PC-9 (cell line): ENCODE data around the gene CDH11. TPM values are rescaled to one million over a fixed set of nuclear protein-coding genes. Genes with fewer than 3 reads are reported as not detected.

Source experiments
- BruUV-seq: library from RNA; stranded (reverse); fragments of 400-500 nt; replicated peaks from 2 replicates; lab custom pipeline; 2021; lab: Mats Ljungman, UMichigan
- CTCF ChIA-PET: fragments of 300-600 bp; sonication (Branson Sonifier 250); formaldehyde crosslinking; loops from one replicate; lab custom pipeline; 2022; ENCODE audit warnings: antibody characterized with exemption; lab: Charles Lee
- POLR2A ChIA-PET: fragments of 300-600 bp; sonication (Branson Sonifier 250); formaldehyde crosslinking; loops from one replicate; lab custom pipeline; 2022; ENCODE audit warnings: antibody characterized with exemption; ENCODE audit not compliant: unreplicated experiment; lab: Charles Lee
- DNase-seq, 2 experiments: peaks; one replicate each; pipeline versions ENCODE4 v3.0.0 to v3.0.0-alpha.2; 2015 to 2022; ENCODE audit warnings: mixed read lengths in 1 of 2
- H2AFZ ChIP-seq: fragments of 200-600 bp; sonication (generic); 2 replicates; pipeline ENCODE4 v1.8.1; 2017; ENCODE audit warnings: antibody characterized with exemption
- H3F3A ChIP-seq: fragments of 200-600 bp; sonication (generic); 2 replicates; pipeline ENCODE4 v1.8.1; 2017; ENCODE audit warnings: antibody characterized with exemption, mild to moderate bottlenecking, low read depth; ENCODE audit not compliant: insufficient read depth
- H3K27ac ChIP-seq: fragments of 200-600 bp; sonication (generic); 2 replicates; pipeline ENCODE4 v1.6.1; 2016; ENCODE audit warnings: mixed run types
- H3K27me3 ChIP-seq: fragments of 200-600 bp; sonication (generic); 2 replicates; pipeline ENCODE4 v1.6.1; 2016; ENCODE audit warnings: low read depth, mixed run types; ENCODE audit not compliant: insufficient read depth
- H3K36me3 ChIP-seq: fragments of 200-600 bp; sonication (generic); 2 replicates; pipeline ENCODE4 v1.6.1; 2016; ENCODE audit warnings: low read depth, mixed run types
- H3K4me1 ChIP-seq: fragments of 200-600 bp; sonication (generic); replicated peaks from 2 replicates; pipeline ENCODE4 v1.6.1; 2016; ENCODE audit warnings: mixed run types; ENCODE audit not compliant: insufficient read depth
- H3K4me2 ChIP-seq: fragments of 200-600 bp; sonication (generic); 2 replicates; pipeline ENCODE4 v1.6.1; 2017; ENCODE audit warnings: mixed run types
- H3K4me3 ChIP-seq: fragments of 200-600 bp; sonication (generic); 2 replicates; pipeline ENCODE4 v1.6.1; 2016; ENCODE audit warnings: mixed run types
- H3K79me2 ChIP-seq: fragments of 200-600 bp; sonication (generic); 2 replicates; pipeline ENCODE4 v1.6.1; 2017; ENCODE audit warnings: low read depth, mixed run types
- H3K9me2 ChIP-seq: fragments of 200-600 bp; sonication (generic); 2 replicates; pipeline ENCODE4 v1.8.1; 2017; ENCODE audit warnings: mild to moderate bottlenecking; ENCODE audit not compliant: insufficient read depth
- H3K9me3 ChIP-seq: fragments of 200-600 bp; sonication (generic); 2 replicates; pipeline ENCODE4 v1.8.1; 2016; ENCODE audit warnings: low read depth; ENCODE audit not compliant: insufficient read depth
- H4K20me1 ChIP-seq: fragments of 200-600 bp; sonication (generic); 2 replicates; pipeline ENCODE4 v1.8.1; 2017; ENCODE audit not compliant: insufficient read depth
- CTCF ChIP-seq: fragments of 200-600 bp; sonication (generic); conservative IDR thresholded peaks from 2 replicates; pipeline ENCODE4 v1.6.1; 2017; ENCODE audit warnings: mixed run types, antibody characterized with exemption, mild to moderate bottlenecking, moderate library complexity
- EZH2 ChIP-seq: fragments of 200-600 bp; sonication (generic); IDR thresholded peaks from 2 replicates; pipeline ENCODE4 v1.8.0; 2017; ENCODE audit warnings: antibody characterized with exemption, low read depth
- intact Hi-C: fragments of 100-400 bp; cut with micrococcal nuclease; formaldehyde crosslinking; loops from one replicate; pipeline ENCODE4 v1.10.0; 2022; ENCODE audit not compliant: unreplicated experiment
- total RNA-seq: library from RNA; stranded (reverse); gene quantifications from 2 replicates; pipeline ENCODE4 v1.2.3, GENCODE V29; 2021

CDH11 gene
- total RNA-seq, 1 experiment from 2014 or later = not detected

GRCh38 chr16:65075877-65076276 lies 46.0 kb downstream of the CDH11 start:
- Histone ChIP-seq H3K79me2 (no peaks in the 10 kb centered on the region), H3K36me3 (no peaks in the 10 kb centered on the region), H4K20me1 (no peaks in the 10 kb centered on the region), H3K4me1 (no peaks in the 10 kb centered on the region), H3K27ac (no peak overlapping the region), H2AFZ (no peak overlapping the region), H3K27me3 (no peaks in the 10 kb centered on the region), H3K9me3 (no peaks in the 10 kb centered on the region), H3K4me3 (no peak overlapping the region), H3F3A (no peaks in the 10 kb centered on the region), H3K9me2 (no peaks in the 10 kb centered on the region), H3K4me2 (no peak overlapping the region)
- BruUV-seq = no TSS peak
- ChIA-PET POLR2A (no interaction called here), CTCF (no interaction called here)
- intact Hi-C loops = no loop called here
- TF ChIP-seq EZH2 (no peak), CTCF (no peak)
- no peak for DNase-seq

- Histone ChIP-seq H3K4me3 (no peak overlapping the region), H3K9me2 (no peaks in the 10 kb centered on the region), H3F3A (no peaks in the 10 kb centered on the region), H3K27ac (no peak overlapping the region), H3K36me3 (no peaks in the 10 kb centered on the region), H2AFZ (no peak overlapping the region), H3K27me3 (no peaks in the 10 kb centered on the region), H3K9me3 (no peaks in the 10 kb centered on the region; the same call in 1 of the 2 replicates), H3K79me2 (no peaks in the 10 kb centered on the region), H4K20me1 (no peaks in the 10 kb centered on the region), H3K4me1 (no peaks in the 10 kb centered on the region), H3K4me2 (no peak overlapping the region)
- CTCF ChIA-PET = no interaction called here
- DNase-seq = no peak
- no peak for TF ChIP-seq CTCF
- TF ChIP-seq EZH2 = no peak
- BruUV-seq = no TSS peak
- intact Hi-C loops = no loop called here
- POLR2A ChIA-PET = no interaction called here
Observed at GRCh38 chr16:65071433-65072311, 50.2 kb downstream of the CDH11 start.

GRCh38 chr16:65070831-65071432 lies 50.9 kb downstream of the CDH11 start:
- DNase-seq = no peak
- POLR2A ChIA-PET = no interaction called here
- H2AFZ ChIP-seq = no peak overlapping the region

More at GRCh38 chr16:65070831-65071432, 50.9 kb downstream of the CDH11 start:
- H3K27me3 ChIP-seq = 0 out of 2 replicates have a peak, but pooled peaks cover under 1% of the 10 kb centered on the region
- no TSS peak for BruUV-seq
- no peak for TF ChIP-seq EZH2
- no peak for TF ChIP-seq CTCF
- H3K9me2 ChIP-seq = no peaks in the 10 kb centered on the region
- no peaks in the 10 kb centered on the region; the same call in 1 of the 2 replicates for H3K9me3 ChIP-seq
- H3K36me3 ChIP-seq = no peaks in the 10 kb centered on the region
- H3K4me2 ChIP-seq = no peak overlapping the region
- no peak overlapping the region for H3K27ac ChIP-seq
- H3F3A ChIP-seq = no peaks in the 10 kb centered on the region
- CTCF ChIA-PET = no interaction called here
- H3K79me2 ChIP-seq = no peaks in the 10 kb centered on the region
- H3K4me3 ChIP-seq = no peak overlapping the region
- no peaks in the 10 kb centered on the region for H4K20me1 ChIP-seq
- no peaks in the 10 kb centered on the region for H3K4me1 ChIP-seq
- intact Hi-C loops = no loop called here
